Measurements from ENCODE around the gene AGAP1. TPM values are rescaled to one million over a fixed set of nuclear protein-coding genes. Genes with fewer than 3 reads are reported as not detected.

AGAP1 gene
- total and polyA plus RNA-seq, 10 donors, result 1.1 to 26.6 (median 11.3) TPM

DNA sequence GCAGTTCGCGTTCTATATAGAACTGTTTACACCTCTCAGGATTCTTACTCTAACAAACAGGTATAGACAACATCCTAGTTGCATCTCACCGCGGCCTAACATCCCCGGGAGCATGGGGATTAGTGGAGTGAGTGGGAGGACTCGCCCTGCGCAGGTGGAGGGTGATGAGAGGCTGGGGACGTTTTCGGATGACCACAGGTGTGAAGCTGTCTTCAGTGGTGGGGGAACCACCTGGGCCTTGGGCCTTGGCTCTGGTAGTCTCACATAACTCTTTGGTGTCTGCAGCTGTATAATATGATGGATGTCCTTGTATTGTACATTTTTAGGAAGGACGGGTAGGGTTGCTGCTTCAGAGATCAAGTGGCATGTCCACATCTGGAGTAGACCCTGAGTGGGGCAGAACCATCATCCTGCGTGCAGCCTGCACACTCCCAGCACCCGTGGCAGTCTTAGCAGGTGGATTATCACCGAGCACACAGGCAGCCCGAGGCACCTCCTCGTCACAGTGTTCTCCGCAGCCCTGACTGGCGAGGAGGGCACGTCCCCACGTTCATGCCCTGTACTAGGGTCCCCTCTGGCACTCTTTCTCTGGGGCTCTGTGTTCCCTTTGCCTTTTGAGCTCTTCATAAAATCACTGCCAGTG, 56.0 kb downstream of the AGAP1 start:
- Histone ChIP-seq H3K36me3 (no peaks in the 10 kb centered on the region), H3K27ac (no peak overlapping the region), H3K4me3 (no peak overlapping the region), H3K27me3 (replicated peaks in 1 of 7) (peaks cover 0 to 14% (median 0%) of the 10 kb centered on the region in 7 donors), H3K4me1 (peaks cover 0 to 28% (median 11%) of the 10 kb centered on the region in 6 donors), H3K9me3 (no peaks in the 10 kb centered on the region)
- intact Hi-C loops (cut with DNase I; ENCODE audit: low total_unique reads), result no loop called here
- peak; percentile 64 for DNase-seq
- no peak for TF ChIP-seq POLR2AphosphoS5 (IDR thresholded peaks at IDR 0.05)
- WGBS, 5 donors, result 87 to 93% (median 91%) methylated on average over 18 to 19 of the region's 19 CpGs

DNA sequence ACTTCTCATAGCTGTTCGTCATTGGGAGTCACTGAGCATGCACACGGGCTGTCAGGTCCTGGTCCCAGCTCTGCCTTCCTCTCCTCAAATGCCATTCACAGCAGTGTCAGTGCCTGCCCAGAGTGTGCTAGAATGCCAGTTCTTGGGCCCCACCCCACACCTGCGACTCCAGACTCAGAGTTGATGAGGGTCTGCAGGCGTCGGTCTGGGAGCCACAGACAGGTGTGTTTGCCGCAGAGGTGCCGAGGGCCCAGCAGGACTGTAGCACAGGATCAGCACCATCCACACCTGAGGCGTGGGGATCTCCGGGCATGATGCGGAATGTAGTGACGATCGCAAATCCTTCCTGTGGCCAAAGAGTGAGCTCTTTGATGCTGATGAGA, 56.5 kb downstream of the AGAP1 start:
- peaks cover 0 to 28% (median 13%) of the 10 kb centered on the region in 6 donors for H3K4me1 ChIP-seq
- H3K27ac ChIP-seq, result no peak overlapping the region
- 88 to 97% (median 92%) methylated on average over 11 to 12 of the region's 12 CpGs for WGBS, 5 donors
- intact Hi-C loops (cut with DNase I; ENCODE audit: low total_unique reads), result no loop called here
- no peak overlapping the region for H3K4me3 ChIP-seq
- peaks cover 0 to 14% (median 0%) of the 10 kb centered on the region in 7 donors for H3K27me3 ChIP-seq (replicated peaks in 1 of 7)
- TF ChIP-seq, protein P1, sequence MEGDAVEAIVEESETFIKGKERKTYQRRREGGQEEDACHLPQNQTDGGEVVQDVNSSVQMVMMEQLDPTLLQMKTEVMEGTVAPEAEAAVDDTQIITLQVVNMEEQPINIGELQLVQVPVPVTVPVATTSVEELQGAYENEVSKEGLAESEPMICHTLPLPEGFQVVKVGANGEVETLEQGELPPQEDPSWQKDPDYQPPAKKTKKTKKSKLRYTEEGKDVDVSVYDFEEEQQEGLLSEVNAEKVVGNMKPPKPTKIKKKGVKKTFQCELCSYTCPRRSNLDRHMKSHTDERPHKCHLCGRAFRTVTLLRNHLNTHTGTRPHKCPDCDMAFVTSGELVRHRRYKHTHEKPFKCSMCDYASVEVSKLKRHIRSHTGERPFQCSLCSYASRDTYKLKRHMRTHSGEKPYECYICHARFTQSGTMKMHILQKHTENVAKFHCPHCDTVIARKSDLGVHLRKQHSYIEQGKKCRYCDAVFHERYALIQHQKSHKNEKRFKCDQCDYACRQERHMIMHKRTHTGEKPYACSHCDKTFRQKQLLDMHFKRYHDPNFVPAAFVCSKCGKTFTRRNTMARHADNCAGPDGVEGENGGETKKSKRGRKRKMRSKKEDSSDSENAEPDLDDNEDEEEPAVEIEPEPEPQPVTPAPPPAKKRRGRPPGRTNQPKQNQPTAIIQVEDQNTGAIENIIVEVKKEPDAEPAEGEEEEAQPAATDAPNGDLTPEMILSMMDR (IDR thresholded peaks at IDR 0.05 in 8 of 11, conservative IDR thresholded peaks at IDR 0.05 in 3 of 11), result no peak
- TF ChIP-seq POLR2A (IDR thresholded peaks at IDR 0.05), result no peak
- TF ChIP-seq POLR2AphosphoS5 (IDR thresholded peaks at IDR 0.05), result no peak
- DNase-seq, result peak; percentile 41
- H3K36me3 ChIP-seq, result no peaks in the 10 kb centered on the region
- no peaks in the 10 kb centered on the region for H3K9me3 ChIP-seq

DNA sequence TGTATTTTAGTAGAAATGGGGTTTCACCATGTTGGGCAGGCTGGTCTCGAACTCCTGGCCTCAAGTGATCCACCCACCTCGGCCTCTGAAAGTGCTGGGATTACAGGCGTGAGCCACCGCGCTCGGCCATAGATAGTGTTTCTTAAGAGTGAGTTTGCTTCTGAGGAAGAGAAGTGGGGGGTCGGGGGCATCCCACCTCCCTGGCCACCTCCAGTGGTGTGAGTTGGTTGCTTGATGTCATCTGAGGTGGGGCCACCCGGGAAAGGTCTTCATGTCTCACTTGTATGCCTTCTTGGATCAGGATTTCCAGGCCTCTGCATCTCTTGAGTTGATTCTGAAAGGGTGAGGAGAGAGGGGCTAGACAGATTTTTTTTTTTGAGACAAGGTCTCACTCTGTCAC, 57.1 kb downstream of the AGAP1 start:
- no peaks in the 10 kb centered on the region for H3K36me3 ChIP-seq
- WGBS, 5 donors, result 83 to 90% (median 88%) methylated on average over 3 to 8 of the region's 8 CpGs

DNA sequence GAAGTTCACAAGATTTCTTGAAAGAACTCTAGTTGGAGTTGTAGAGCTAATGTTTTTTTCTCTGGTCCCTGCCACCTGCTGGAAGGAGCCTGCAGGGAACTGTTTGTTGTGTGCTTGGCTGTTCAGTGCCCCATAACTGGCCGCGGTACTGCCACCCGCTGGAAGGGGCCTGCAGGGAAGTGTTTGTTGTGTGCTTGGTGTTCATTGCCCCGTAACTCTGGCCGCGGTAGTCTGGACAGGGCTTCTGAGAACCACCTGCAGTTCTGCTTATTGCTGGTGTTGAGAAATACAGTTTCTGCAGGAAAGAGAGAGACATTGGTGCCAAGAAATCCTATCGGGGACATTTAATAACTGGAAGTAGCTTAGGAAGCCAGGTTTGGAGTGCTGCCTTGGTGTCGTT, 58.1 kb downstream of the AGAP1 start:
- H3K4me3 ChIP-seq, result no peak overlapping the region
- H3K36me3 ChIP-seq, result no peaks in the 10 kb centered on the region
- peaks cover 0 to 19% (median 0%) of the 10 kb centered on the region in 7 donors for H3K27me3 ChIP-seq (replicated peaks in 1 of 7)
- WGBS, 5 donors, result 21 to 27% (median 23%) methylated on average over 8 of the region's 8 CpGs
- H3K4me1 ChIP-seq, result peaks cover 0 to 33% (median 16%) of the 10 kb centered on the region in 6 donors
- H3K9me3 ChIP-seq, result no peaks in the 10 kb centered on the region
- TF ChIP-seq, protein P1 (IDR thresholded peaks at IDR 0.05 in 8 of 11, conservative IDR thresholded peaks at IDR 0.05 in 3 of 11), result peak in 6 of 11 experiments; percentile 34 to 42 (median 40)
- TF ChIP-seq POLR2A (IDR thresholded peaks at IDR 0.05), result no peak
- intact Hi-C loops (cut with DNase I; ENCODE audit: low total_unique reads), result no loop called here
- no peak overlapping the region for H3K27ac ChIP-seq
- DNase-seq, result peak; percentile 71

More for the DNA sequence above, 57.1 kb downstream of the AGAP1 start:
- no peaks in the 10 kb centered on the region for H3K9me3 ChIP-seq
- no peak overlapping the region for H3K4me3 ChIP-seq
- peaks cover 0 to 29% (median 13%) of the 10 kb centered on the region in 6 donors for H3K4me1 ChIP-seq
- peaks cover 0 to 14% (median 0%) of the 10 kb centered on the region in 7 donors for H3K27me3 ChIP-seq (replicated peaks in 1 of 7)
- no peak overlapping the region for H3K27ac ChIP-seq
- intact Hi-C loops (cut with DNase I; ENCODE audit: low total_unique reads), result no loop called here
- TF ChIP-seq, protein P1 (IDR thresholded peaks at IDR 0.05 in 8 of 11, conservative IDR thresholded peaks at IDR 0.05 in 3 of 11), result no peak
- TF ChIP-seq POLR2A (IDR thresholded peaks at IDR 0.05), result no peak
- no peak for TF ChIP-seq POLR2AphosphoS5 (IDR thresholded peaks at IDR 0.05)
- DNase-seq, result peak; percentile 27

Measured in spleen (tissue), 11 donors.